Choroid plexus epithelial cell (primary cell): Measurements from ENCODE around the gene WRAP53.

Experiments used
- DNase-seq: peaks from one replicate; pipeline ENCODE4 v3.0.0-alpha.2; 2010; ENCODE audit warnings: low read depth
- H3K4me3 ChIP-seq: 2 replicates; pipeline ENCODE4 v1.5.1; 2011; ENCODE audit warnings: low read depth, mild to moderate bottlenecking, control low read depth, low read length, moderate library complexity
- TF ChIP-seq, protein P1 (sequence below): conservative IDR thresholded peaks from 2 replicates; pipeline ENCODE4 v1.5.1; 2011; ENCODE audit warnings: low read depth, mild to moderate bottlenecking, control low read depth, inconsistent platforms, low read length, moderate library complexity

The WRAP53 gene

DNA sequence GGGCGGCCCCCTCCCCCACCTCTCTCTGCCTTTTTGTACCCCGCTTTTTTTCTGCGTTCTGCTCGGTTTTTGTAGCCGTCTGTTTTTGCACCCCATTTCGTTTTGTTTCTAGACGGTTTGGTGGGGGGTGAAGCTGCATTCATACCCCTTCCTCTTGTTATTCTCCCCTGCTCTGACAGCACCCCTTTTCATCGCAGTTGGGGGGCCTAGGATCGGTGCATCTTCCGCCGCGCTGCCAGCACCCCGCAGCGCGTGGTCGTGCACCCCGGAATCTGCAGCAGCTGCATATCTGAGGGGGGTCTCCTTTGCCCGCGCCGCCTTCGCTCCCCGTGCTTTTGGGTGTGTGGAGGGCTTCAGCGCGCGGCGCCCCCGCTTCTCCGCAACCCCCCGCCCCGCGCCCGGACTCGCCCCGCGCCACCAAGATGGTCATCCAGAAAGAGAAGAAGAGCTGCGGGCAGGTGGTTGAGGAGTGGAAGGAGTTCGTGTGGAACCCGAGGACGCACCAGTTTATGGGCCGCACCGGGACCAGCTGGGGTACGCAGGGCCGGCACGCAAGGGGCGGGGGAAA is 37.1 kb upstream of the WRAP53 start:
- TF ChIP-seq, protein P1, sequence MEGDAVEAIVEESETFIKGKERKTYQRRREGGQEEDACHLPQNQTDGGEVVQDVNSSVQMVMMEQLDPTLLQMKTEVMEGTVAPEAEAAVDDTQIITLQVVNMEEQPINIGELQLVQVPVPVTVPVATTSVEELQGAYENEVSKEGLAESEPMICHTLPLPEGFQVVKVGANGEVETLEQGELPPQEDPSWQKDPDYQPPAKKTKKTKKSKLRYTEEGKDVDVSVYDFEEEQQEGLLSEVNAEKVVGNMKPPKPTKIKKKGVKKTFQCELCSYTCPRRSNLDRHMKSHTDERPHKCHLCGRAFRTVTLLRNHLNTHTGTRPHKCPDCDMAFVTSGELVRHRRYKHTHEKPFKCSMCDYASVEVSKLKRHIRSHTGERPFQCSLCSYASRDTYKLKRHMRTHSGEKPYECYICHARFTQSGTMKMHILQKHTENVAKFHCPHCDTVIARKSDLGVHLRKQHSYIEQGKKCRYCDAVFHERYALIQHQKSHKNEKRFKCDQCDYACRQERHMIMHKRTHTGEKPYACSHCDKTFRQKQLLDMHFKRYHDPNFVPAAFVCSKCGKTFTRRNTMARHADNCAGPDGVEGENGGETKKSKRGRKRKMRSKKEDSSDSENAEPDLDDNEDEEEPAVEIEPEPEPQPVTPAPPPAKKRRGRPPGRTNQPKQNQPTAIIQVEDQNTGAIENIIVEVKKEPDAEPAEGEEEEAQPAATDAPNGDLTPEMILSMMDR, result no peak
- no peak for DNase-seq
- peak overlapping the region; percentile 43 for H3K4me3 ChIP-seq

DNA sequence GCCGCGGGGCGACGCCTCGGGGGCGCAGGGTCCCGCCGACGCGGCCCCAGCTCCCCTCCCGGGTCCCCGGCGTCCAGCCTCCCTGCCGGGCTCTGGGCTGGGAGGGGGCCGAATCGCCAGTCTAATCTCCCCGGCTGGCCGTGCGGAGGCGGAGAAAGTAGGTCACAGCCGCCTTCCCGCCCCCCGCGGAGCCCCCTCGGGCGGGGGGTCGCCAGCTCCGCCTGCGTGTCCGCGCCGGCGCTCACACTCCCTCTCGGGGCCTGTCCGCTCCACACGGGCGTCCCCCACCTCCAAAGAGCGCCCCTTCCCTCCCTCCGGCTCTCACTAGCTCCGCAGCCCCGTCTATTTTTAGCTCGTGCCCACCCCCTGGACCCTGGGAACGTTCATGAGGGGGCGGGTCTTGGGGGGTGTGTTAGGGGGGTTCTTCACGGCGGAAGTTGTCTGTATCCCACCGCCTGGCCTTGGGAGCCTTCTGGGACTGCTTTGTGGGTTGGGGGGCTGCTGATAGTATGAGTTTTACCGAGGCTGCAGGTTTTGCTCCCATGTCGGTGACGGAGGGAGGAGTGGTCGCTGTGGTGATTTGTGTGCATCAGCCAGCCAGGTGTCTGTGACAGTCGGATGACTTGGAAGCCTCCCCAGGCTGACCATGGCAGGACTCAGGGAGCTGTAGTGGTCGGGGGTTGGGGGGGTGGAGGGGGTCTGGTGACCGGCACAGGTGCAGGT is 36.5 kb upstream of the WRAP53 start:
- DNase-seq, result no peak
- TF ChIP-seq, protein P1, result no peak
- peak overlapping the region; percentile 43 for H3K4me3 ChIP-seq

DNA sequence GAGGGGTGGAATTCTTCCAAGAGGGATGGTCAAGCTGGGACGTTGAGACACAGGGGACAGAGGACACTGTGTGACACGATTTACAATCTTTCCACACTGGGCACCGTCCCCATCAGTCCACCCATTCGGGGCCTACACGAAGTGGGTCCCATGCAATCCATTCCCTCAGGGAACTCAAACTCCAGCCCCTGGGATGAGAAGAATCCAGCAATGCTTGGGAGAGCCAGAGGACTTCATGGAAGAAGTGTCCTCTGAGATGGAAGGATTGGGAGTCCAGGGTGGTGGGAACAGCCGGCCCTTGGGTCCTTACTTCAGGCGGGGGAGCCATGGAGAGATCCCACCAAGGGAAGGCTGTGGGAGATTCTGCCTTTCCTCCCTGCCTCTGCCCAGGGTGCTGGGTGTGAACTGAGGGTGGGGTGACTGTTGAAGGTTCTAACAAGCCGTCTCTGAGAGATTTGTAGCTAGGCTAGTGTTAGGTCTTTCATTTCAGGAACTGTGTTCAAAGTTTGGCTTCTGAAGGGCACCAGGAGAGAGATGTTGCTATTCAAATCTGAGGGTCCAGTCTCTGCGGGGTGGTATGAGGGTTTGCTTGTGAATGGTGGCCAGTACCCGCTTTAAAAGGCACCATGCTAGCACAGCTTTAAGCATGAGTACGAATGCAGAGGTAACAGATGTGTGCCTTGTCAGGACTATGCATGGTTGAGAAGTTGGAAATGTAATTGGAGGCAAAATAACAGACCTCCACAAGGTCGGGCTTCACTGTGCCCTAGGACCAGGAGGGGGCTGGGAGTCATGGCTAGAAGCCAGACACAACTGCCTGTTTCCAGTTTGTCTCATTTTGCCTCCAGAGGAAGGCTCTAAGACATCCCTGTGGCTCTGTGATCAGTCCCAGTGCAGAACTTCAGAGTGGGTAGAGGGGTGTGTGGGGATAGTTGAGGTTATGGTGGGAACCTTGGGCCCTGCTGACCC is 35.6 kb upstream of the WRAP53 start:
- TF ChIP-seq, protein P1, result no peak
- no peak overlapping the region for H3K4me3 ChIP-seq
- DNase-seq, result no peak

DNA sequence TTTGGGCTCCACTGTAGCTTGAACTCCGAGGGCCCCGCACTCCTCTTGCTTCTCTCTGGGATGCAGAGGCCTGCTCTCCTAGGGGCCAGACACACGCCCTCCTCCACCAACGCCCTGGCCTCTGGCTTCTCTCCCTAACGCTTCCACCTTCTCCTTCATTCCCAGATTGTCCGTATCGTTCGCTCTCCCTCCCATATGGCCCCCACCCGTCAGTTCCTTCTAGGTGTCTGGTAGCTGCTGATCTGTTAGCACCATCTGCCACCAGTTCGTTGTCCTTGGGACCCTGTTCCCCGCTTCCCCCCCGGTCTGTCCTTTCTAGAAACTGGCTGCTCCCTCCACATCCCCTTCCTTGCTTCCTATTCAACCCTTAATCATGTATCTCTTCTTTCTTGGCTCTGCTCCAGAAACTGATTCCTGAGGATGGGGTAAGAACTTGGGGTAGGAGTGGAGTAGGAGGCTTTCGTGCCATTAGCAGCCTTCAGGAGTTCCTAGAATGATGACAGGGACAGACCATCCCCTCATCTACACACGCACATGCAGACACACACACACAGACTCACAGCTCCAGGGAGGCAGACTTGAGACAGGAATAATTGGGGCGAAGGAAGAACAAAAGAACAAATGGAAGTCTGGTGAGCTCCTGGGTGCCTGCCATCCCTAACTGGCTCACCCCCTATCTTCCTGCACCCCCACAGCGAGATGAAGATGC is 33.3 kb upstream of the WRAP53 start:
- TF ChIP-seq, protein P1, result no peak
- H3K4me3 ChIP-seq, result no peak overlapping the region
- DNase-seq, result peak; percentile 23

DNA sequence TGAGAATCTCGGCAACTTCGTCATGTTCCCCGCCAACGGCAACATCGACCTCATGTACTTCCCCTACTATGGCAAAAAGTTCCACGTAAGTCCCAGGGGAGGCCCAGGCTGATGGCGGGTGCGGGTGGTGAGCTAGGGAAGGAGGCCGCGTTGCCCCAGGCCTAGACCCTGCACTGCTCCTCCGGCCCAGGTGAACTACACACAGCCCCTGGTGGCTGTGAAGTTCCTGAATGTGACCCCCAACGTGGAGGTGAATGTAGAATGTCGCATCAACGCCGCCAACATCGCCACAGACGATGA is 32.8 kb upstream of the WRAP53 start:
- H3K4me3 ChIP-seq, result no peak overlapping the region
- no peak for DNase-seq
- TF ChIP-seq, protein P1, result no peak

DNA sequence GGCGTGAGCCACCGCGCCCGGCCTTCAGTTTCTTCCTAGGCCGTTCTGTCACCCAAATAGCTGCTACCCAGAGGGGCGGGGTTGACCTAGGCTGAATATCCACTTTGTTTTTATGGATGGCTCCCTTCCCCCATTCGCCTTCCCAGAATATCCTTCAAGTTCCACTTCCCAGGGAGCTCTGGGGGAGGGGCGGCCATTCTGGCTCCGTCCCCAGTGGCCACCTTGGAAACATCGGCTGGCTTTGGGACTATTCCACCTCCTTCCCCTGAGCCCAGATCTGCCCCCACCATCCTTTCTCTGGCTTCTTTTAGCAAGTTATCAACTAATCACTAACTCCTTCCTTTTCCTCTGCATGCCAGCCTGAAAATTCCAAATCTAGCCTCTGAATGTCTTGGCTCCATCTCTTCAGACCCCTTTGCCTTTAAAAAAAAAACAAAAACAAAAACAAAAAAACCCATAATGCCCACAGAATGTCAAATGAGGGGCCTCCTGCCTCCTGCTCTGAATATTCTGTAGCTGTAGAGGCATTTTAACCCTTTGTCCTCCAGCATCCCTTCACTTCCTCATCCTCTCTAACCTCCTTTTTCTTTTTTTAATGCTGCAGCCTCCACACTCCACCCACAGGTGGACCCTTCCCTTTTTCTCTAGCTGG is 31.2 kb upstream of the WRAP53 start:
- TF ChIP-seq, protein P1, result peak; percentile 11

More for the DNA sequence above, 31.2 kb upstream of the WRAP53 start:
- no peak overlapping the region for H3K4me3 ChIP-seq
- DNase-seq, result no peak
